GM10266 (cell line): ENCODE data around the gene MACF1.

Experiments used
- DNase-seq: peaks from one replicate; pipeline ENCODE4 v3.0.0; 2012; ENCODE audit errors: extremely low spot score
- CTCF ChIP-seq: IDR thresholded peaks from 2 replicates; pipeline ENCODE4 v1.5.1; 2012; ENCODE audit warnings: mild to moderate bottlenecking, low read depth; ENCODE audit not compliant: control insufficient read depth, insufficient read depth; ENCODE audit errors: missing control alignments

Gene MACF1

GRCh38 chr1:39407510-39407895, 203.0 kb downstream of the MACF1 start:
- no peak for DNase-seq
- TF ChIP-seq CTCF: no peak

DNA sequence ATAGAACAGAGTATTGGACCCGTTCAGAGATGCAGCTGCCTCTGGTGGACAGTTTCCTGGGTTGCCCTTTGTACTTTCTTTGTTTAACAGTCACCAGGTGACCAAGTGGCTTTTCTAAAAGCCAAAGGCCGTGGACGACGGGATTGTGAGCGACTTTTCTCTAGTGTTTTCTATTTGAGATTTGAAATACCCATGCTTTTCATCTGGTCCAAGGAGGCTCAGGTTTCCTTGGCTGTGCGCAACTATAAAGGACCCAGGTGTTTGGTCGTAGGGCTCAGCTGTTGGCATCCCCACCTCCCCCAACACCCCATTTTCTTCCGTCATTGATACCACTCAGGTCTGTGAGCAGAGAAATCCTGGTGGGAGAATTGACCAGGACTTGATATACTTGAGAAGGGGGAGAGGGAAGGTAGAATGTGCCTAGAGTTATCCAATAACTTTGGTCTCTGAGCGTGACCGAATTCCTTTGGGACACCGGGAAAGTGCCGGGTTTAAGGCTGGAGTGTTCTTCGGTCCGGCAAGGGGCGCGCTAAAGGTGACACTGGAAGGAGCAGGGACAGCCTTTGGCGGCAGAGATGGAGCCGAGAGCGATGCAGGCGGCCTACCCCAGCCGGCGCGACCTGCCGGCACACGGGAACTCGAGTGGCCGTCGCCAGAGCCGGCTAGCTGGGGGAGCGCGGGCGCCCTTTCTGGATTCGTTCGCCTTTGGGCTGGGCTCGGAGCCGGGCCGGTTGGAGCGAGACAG, 203.6 kb downstream of the MACF1 start:
- TF ChIP-seq CTCF: no peak
- no peak for DNase-seq

GRCh38 chr1:39408641-39409054, 204.2 kb downstream of the MACF1 start:
- no peak for TF ChIP-seq CTCF

DNA sequence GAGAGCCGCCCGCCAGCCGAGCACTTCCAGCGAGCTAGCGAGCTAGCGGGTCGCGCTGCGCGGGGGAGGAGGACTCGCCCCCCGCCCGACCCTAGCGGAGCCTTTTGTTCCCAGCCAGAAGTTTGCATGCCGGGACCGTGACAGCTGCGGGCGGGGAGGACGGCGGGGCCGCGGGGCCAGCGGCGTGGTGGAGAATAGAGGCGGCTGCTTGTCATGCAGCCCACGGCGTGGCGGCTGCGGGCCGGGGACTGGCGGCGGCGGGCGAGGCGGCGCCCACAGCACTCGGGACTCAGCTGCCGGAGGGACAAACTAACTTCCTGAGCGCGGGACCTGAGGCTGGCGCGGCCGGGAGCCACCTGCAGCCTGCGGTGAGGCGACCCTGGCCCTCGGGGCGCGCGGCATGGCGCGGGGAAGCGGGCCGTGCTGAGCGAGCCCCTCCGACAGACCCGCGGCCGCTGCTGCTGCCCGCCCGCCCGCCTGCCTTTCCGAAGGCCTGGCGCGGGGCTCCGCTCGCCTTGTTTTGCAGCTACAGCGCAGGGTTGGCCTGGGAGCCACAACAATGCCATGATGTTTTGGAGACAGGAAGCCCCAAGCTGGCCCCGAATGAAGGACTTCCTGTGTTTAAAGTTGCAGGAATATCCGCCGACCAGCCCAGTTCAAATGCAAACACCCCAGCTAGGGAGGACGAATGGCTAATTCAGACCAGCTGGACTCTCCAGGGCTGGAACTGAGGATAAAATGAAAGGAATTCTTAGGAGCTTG, 204.7 kb downstream of the MACF1 start:
- no peak for DNase-seq
- no peak for TF ChIP-seq CTCF

More at GRCh38 chr1:39408641-39409054, 204.2 kb downstream of the MACF1 start:
- DNase-seq: peak; percentile 97

DNA sequence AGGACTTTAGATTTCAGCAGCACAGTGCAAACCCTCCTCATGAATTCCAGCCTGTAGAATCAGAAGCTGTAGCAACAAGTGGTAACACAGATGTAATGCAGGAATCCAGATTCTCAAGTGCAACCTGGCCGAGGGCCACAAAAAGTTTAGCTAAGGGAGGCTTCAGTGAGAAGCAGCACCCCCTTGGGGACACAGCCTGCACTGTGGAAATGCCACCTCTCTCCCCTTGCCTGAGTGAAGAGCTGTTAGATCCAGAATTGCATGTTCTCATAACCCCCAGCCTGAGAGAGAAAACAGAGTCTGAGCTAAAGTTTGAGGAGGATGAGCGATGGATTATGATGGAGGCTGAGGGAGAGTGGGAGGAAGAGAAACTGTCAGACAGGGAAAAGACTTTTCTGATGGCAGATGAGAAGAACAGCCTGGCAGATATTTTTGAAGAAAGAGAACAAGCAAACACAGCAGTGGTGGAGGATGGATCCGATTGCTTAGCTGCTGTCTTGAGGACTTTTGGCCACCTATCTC, 206.5 kb downstream of the MACF1 start:
- peak; percentile 81 for DNase-seq
- TF ChIP-seq CTCF: peak; percentile 64

DNA sequence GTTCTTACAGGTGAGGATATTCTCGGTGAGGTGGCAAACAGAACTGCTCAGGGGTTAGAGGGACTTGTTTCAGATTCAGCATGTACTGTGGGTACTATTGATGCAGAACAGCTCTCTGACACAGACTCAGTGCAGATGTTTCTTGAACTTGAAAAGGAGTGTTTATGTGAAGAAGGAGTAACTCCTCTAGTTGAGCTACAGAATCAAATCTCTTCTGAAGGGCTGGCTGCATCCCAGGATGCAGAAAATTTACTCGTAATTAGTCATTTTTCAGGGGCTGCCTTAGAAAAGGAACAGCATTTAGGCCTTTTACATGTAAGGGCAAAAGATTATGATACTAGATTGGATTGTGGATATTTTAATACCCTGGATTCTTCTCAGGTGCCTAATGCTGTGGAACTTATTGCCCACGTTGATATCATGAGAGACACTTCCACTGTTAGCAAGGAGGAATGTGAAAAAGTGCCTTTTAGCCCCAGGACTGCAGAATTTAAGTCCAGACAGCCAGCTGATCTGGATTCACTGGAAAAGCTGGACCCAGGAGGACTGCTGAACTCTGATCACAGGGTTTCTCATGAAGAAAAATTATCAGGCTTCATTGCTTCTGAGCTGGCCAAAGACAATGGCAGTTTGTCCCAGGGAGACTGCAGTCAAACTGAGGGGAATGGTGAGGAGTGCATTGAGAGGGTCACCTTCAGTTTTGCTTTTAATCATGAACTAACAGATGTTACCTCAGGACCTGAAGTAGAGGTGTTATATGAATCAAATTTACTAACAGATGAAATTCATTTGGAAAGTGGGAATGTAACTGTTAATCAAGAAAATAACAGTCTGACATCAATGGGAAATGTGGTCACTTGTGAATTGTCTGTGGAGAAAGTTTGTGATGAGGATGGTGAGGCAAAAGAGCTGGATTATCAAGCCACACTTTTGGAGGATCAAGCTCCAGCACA, 207.3 kb downstream of the MACF1 start:
- no peak for TF ChIP-seq CTCF
- DNase-seq: no peak
